NCI-H1436 treated with DMSO at 0.1 percent for 48 hours (cell line): ENCODE results near the gene PTPN14.

Source experiments
- DNase-seq: peaks from one replicate; lab custom pipeline; 2025; lab: John Stamatoyannopoulos, UW

Gene PTPN14

GRCh38 chr1:214454569-214455396, 96.6 kb downstream of the PTPN14 start:
- no peak for DNase-seq

GRCh38 chr1:214453109-214453722, 98.2 kb downstream of the PTPN14 start:
- DNase-seq = no peak

- no peak for DNase-seq
Measured at GRCh38 chr1:214452152-214452784, 99.1 kb downstream of the PTPN14 start.

GRCh38 chr1:214451596-214451995, 99.8 kb downstream of the PTPN14 start:
- no peak for DNase-seq

DNA sequence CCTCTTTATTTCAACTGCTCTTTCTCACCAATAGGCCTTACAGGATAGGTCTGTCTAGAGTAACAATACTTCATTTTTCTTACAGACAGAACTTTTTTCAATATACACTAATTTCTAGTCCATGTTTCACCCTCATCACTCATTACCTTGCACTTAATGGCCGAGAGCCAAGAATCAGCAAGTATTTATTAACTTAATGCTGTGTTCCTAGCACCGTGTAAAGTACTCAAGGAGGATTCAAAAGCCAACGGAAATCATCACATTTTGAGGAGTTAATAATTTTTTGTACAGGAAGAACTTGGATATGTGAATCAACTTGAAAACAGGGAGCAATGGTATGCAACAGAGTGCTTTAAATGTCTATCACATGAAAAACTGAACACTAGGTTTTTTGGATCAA, 102.0 kb downstream of the PTPN14 start:
- no peak for DNase-seq

- DNase-seq = no peak
Measured at GRCh38 chr1:214448536-214448935, 102.9 kb downstream of the PTPN14 start.

DNA sequence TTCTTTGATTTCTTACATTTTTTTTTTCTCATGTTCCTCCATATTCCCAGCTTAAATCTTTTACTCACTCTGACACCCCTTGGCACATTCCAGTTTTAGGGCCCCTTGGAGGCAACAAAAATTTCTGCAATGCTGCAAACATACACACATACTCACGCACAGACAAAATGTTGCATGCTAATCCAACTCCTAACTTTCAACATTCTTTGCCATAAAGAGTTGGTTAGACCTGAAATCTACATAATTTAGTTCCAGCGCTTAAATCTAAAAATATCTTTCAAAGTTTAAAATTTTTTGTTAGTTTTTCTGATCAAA, 103.9 kb downstream of the PTPN14 start:
- no peak for DNase-seq

GRCh38 chr1:214446772-214447556, 104.4 kb downstream of the PTPN14 start:
- no peak for DNase-seq

DNA sequence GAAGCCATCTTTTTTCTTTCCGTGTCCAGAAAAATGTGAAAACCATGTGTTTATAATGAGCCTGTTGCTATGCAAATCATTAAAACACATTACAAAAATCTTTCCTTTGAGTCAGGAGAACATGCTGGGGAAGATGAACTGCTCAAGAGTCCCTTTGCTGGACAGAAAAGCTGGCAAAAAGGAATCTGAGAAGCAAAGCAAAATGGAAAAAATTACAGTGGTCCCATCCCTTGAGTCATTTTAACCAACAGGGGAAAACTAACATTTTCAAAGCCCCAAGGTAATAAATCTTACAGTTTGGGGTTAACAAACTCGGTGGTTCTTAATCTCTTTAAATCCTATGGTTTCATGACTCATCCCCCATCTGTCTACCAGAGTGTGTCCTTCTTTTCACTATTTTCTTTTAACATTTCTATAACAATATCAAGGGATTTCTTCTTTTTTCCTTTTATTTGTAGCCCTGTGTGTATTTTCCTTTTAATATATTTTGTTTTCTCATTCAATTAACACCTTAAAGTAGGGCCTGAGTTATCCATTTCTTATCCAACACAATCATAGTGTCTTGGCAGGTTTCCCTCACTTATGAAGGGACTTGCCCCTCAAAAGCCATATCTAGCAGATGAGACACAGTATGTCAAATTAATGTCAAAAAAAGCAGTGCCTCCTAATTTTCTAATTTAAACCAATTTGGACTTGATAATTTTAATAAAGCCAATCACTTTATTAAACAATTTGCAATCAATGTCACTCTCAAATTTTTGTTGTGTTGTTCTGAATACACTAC, 105.4 kb downstream of the PTPN14 start:
- DNase-seq = no peak

DNA sequence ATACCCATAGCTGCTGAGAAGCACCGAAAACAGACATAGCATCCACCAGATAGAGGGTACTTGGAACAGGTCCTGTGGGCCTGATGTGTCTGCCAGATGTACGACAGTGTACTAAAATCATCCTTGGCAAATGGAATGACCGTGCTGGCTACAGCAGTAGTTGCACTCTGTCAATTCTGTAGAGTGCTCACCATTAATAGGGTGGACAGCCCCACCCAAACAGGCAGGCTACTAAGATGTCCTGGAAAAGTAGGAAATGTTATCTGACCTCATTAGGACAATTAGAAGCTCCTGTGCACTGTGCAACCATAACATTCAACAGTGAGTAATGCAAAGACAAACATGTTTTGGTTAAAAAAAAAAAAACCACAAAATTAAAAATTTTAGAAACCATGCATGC, 106.2 kb downstream of the PTPN14 start:
- DNase-seq = no peak

DNA sequence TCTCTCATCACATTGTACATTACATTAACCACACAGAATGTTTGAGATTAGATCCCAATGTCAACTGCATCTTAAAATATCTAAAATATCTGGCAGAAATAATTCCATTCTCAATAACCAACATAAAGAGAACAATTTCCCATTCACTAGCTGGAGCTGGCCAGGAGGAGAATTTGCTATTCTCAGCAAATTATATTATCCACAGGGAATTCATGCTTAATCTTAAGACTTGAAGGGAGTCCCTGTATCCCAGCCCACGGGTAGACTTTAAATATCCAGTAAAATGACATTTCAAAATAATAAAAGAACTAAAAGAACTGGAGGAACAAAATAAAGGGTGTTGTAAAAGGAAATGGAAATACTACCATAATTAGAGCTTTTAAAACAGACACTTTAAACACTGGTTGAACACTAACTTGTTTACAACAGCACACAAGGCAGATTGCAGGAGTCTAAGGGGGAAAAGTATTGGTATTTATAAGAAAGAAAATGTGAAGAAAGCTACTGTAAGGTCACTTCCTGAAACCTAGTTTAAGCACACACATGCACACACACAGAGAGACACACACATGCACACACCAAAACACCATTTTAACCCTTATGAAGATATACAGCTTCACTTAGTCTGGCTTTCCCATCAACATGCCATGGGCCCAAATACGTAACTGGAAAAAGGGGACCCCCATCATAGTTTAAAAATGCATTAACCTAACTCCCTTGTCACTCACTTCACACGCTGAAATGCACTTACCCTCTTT, 107.0 kb downstream of the PTPN14 start:
- no peak for DNase-seq

DNA sequence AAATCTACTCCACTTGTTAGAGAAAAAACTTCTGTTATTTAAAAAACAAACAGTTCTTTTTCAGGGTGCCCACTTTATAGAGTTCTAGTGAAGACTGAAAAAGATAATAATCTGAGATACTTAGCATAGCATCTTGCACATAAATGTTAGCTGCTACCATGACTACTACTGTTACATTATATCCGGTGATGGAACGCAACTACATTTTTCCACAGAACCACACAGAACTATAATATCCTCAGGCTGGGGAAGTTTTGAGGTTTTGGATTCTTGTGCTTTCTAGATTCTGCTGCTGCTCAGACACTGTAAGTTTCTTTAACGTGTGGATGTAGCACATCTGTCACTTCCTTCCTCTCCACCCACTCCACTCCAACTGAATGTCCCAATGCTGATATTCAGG, 110.3 kb downstream of the PTPN14 start:
- no peak for DNase-seq

DNA sequence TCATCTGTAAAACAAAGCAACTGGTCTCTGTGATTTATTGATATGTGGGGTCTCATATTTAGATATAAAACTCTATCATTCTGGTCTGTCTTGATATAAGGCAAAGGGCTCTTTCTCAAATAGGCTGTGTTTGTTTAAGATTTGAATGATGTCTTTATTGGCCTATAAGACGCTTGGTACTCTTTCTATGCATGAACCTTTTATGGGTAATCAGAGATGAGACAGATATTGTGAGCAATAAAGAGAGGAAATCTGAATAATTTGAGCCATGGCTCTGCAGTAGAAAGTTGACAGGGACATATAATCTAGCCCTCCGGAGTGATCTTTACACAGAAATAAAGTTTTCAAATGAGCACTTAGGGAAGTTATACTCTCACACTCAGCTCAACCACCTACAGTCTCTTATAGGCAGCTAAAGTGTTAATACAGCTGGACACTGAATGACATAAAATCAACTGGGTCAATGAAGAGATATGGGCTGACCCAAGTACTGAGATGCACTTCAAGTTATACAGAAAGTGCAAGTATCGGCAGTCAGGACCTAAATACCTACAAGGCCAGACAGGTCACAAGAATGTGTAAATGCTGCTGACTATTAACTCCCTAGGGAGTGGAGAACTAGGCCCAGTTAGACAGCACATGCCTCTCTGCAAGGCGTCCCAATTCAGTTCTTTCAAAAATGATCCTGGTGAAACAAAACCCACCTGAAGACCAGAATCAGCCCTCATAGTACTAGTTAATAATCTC, 111.0 kb downstream of the PTPN14 start:
- DNase-seq = no peak

GRCh38 chr1:214439352-214440119, 111.9 kb downstream of the PTPN14 start:
- peak; percentile 88 for DNase-seq

DNA sequence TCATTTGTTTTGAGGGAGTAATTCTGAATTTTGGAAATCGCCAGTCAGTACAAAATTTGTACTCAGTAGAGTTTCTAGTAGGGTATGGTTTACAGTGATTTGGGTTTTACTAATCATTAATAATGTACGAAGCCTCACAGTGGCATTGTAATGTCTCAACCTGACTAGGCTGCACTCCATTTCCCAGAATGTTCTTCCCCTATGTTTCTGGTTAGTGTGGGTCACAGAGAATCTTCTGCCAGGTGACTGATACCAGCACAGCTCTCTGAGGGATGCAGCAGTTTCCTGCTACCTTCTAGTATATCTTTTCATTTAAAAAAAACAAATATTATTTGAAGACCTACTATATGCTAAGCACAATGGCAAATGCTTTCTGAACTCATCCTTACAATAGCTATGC, 112.9 kb downstream of the PTPN14 start:
- DNase-seq = no peak

DNA sequence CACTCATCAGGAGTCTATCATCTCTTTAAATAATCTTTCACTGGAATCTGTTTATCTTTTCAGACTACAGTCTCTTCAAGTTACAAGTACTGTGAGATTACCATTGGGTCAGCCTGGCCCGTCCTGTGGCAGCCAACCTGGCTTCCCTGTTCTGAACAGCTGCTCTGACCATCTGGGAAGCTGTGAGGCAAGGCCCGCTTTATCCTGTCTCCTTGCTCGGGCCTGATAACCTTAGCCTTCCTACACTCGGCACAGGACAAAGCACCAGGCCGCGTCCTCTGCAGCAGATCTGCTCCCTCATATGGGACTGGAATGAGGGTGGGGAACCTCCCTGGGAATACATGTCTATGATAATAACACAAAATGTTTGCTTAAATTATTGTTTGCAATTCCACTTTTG, 113.3 kb downstream of the PTPN14 start:
- DNase-seq = no peak

- DNase-seq = no peak
Measured at GRCh38 chr1:214435867-214436266, 115.5 kb downstream of the PTPN14 start.

GRCh38 chr1:214432245-214432644, 119.2 kb downstream of the PTPN14 start:
- DNase-seq = no peak

- DNase-seq = no peak
Measured at GRCh38 chr1:214429951-214430770, 121.2 kb downstream of the PTPN14 start.
